Measurements from ENCODE around the gene DDX31.

DDX31 gene

DNA sequence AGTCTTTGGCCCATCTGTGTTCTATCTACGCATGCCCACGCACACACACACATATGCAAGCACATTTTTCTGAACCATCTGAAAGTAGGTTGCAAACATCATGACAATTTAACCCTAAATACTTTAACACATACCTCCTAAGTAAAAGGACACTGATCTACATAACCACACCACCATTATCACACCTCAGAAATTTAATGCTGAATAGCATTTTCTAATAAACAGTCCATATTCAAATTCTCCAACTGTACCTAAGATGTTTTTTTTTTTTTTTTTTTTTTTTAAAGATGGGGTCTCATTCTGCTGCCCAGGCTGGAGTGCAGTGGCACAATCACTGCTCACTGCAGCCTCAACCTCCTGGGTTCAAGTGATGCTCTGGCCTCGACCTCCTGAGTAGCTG, 35.5 kb downstream of the DDX31 start:
- no peak for DNase-seq (ENCODE audit: low spot score)

DNA sequence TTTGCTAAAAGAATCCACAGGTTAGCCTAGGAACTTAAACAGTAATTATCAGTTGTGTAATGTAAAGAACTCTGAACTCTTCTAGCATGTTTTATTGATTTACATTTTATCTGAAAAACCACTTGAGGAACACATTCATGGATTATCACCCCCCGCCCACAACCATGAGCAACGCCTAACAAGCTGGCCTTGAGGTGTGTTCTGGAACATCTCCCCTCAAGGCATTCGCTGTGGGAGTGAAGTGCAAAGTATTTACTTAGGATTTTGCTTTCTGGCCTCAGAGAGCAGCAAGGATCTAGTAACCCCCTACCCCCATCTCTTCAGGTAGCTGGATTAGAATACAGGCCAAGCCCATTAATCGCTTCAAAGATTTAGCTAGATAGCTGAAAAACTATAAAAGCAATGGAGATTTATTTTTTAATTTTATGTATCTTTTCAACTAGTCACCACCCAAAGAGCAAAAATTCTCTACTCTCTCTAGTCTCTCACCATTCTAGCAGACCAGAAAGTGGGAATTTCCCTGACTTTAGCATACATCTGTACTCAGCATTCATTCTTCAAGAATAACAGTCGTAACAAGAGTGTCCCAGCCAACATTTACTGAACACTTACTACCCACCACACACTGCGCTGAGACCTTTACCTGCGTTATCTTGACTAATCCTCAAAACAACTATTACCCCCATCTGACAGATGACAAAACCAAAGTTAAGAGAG, 37.2 kb downstream of the DDX31 start:
- DNase-seq (ENCODE audit: low spot score): no peak

DNA sequence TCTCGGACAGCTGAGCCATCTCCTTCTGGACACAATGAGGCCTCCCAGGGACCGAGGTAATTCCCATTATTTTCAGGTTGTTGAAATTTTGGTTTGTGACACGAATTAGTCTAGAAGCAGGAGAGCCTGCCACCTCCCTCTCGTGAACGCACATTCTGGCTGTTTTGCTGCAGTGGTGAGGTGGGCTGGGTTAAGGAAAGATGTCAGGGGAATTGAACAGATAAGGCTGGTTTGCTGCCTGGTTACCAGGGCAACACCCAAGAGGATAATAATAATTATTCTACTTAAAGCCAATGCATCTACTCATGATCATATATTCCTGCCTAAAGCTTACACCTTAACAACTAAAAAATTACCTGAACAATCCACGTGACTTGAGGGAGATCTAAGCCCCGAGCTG, 38.1 kb downstream of the DDX31 start:
- no peak for DNase-seq (ENCODE audit: low spot score)

DNA sequence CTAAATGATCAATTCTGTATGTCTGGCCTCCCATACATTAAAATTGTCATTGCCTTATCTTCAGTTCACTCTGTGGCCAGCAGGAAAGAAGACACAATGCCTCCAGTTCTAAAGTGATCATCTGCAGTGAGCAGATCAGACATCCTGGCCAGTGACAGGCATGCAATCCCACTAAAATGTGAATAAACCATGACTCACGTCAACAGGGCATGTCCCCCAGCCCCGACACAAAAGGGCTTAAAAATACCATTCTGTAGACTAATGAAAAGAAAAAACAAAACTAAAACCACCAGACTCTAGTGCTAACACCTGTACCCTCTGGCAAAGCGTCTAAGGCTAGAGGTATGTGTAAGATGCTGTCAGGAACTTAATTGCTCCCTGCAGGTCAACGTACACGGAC, 38.5 kb downstream of the DDX31 start:
- DNase-seq (ENCODE audit: low spot score): peak; percentile 40

DNA sequence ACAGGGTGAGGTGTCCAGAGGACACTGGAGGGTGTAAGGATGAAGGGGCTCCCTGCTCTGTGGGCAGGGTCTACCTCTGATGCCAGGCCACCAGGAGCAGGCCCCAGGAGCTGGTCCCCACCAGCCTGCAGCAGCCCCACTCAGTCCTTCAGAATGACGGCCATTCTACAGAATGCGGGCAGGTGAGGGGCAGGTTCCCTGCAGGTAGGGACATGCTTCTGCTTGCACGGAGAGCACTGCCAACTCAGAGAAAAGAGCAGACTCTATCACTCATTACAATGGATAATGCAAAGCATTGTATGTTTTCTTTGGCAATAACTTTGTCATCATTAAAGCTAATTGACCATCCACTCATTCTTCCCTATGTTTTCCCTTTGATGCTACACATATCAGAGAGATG, 39.0 kb downstream of the DDX31 start:
- DNase-seq (ENCODE audit: low spot score): no peak

DNA sequence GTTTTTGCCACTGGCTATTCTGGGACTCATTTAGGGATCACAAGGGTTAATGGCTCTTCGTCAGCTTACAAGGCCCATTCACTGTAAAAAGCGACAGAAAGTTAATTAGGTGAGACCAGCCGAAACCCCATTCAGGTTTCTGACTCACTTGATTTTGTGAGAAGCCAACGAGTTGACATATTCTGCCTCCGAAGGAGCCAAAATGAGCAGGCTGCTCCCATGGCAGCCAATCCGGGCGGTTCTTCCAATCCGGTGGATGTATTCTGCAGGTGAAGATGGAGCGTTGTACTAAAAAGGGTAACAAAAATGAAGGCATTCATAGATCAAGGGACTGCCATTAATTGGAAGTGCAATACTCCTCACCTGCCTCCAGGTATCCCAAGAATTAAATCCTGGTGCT, 39.7 kb downstream of the DDX31 start:
- DNase-seq (ENCODE audit: low spot score): no peak

DNA sequence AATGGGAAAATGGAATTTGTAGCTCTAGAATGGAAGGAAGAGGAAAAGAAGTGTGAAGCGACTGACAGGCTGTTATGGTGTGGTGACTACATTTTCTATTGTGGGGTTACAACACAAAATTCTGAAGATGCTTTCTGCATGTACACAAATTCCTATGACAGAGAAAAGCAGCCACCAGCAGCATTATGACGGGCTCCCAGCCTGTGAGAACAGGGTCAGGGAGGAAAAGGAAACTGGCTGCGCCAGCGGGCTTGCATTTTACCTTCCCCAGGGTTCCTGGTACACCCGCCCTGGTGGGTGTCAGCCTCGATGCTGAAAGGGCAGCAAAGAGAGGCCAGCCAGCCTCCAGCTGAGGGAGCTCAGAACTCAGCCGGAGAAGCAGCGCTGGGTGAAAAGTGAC, 41.0 kb downstream of the DDX31 start:
- DNase-seq (ENCODE audit: low spot score): no peak

DNA sequence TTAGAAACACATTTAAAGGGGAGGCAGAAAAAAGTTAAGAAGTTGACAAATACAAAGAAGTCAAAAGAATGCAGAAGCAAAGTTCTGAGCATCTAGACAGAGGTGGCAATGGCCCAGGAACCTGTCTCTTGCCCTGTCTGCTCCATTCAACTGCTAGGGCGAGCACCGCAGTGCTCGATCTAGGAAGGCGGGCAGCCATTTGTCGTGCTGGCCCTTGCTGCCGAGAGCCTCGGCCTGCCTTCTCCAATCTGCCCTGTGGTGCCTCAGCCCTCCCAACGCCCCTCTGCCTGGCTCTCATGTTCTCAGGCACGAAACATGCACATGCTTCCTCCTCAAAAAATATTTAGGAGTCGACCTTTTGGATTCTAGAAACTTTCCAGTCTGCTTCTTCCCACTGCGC, 42.2 kb downstream of the DDX31 start:
- no peak for DNase-seq (ENCODE audit: low spot score)

DNA sequence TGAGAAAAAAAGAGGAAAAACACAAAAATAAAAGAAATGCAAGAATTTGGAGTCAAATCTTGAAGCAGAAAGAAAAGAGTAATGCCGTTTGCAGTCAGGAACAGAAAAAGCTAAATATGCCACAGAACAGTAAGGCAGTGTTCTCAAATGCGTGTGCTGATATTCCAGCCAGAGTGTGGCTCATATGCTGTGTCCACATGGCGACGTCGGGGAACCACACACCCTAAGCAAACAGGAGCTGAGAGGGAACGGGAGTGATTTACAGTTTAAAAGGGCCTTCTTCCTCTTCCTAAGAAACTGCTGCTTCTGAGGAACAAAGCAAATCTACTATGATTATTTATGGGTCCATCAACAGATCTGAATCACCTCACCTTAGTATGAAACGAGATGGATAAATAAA, 42.7 kb downstream of the DDX31 start:
- no peak for DNase-seq (ENCODE audit: low spot score)

DNA sequence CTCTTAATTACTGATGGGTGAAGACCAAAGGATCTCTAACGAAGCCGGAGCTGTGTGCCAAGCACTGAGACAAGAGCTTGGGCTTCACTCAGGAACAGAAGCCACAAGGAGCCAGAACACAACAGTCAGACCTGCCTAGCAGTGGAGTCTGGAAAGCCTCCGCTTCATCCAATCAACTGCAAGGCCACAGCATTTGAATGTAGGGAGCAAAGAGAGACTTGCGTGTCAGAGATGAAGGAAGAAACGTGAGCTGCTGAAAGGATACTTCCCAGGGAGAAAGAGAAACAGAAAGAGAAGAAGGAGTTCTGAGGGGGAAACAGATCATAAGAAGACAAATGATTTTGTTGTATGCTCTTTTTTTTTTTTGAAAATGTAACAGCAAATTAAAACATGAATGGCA, 43.5 kb downstream of the DDX31 start:
- no peak for DNase-seq (ENCODE audit: low spot score)

DNA sequence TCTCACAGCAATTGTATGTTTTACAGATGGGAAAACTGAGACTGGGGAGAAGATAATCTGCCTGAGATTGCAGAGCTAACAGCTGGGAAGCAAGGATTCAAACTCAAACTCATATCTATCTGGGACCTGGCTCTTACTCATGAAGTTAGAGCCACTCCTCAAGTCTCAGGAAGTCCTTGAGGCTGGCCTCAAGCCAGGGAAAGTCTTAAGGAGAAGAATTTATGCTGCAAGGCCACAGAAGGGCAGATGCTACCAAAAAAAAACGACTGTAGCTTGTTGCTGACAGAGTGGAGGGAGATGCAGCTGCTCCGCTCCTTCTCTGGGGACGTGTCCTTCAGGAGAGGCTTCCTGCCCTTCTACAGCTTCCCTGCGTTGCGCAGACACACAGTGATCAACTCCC, 47.6 kb downstream of the DDX31 start:
- DNase-seq (ENCODE audit: low spot score): no peak

DNA sequence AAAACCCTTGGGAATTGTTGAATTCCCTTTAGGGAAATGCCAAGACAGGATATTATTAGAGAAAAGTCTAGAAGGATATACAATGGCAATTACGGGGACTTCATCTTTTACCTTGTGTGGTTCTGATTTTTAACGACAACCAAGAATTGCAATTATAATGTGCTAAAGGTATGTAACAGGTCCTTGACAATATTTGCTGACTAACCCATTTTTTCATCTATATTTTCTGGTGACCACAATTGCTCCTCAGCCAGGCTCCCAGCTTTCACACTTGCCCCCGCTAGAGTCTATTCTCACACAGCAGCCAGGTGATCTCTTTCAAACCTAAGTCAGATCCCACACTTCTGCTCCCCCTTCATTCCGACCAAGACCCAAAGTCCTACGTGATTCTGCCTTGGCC, 53.1 kb downstream of the DDX31 start:
- DNase-seq (ENCODE audit: low spot score): no peak

DNA sequence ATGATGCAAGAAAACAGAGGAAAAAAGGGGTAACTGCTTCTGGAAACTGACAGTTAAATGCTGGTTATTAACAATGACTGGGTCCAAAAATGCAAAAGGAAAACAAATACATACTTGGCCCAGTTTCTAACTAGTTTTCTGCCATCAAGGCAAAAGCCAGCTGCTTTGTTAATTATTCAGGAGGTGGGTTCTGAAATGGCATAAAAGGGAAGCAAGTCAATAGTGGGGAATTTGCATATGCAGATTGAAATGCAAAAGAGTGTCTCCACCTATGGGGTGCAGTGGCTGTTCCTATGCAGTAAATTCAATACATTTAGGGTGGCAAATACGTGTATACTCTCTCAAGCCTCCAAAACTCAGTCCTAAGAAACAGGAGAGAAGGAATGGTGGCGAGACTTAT, 54.0 kb downstream of the DDX31 start:
- DNase-seq (ENCODE audit: low spot score): no peak

DNA sequence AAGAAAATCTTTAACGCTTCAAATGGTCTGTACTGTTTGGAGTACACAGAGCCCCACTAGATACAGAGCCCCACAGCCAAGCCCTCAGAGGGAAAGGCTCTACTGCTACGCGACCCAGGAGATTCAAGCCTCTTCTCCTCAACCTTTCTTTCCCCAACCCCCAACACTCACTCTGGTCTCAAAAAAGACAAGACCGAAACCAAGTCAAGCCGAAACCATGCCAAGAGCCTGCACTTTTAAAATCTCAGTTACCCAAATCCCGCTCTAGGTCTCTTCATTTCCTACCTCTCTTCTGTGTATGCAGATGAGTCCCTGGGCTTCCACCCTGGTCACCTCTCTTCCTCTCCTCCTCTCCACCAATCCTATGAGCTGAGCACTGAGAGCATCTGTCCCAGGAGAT, 55.5 kb downstream of the DDX31 start:
- no peak for DNase-seq (ENCODE audit: low spot score)

DNA sequence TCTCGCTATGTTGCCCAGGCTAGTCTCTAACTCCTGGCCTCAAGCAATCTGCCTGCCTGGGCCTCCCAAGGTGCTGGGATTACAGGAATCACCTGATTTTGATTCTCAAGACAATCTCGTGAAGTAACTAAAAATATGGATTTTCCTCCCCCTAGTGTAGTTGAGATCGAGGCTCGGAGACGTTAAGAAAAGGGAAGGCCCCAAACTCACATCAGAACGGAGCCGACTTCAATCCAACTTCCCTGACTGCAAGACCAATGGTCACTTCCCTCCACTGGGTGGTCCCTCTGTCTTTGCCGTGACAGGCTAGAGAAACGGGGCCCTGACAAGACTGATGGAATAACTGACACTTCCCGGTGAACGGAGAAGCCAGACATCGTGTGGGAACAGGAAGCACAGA, 59.1 kb downstream of the DDX31 start:
- DNase-seq (ENCODE audit: low spot score): no peak

DNA sequence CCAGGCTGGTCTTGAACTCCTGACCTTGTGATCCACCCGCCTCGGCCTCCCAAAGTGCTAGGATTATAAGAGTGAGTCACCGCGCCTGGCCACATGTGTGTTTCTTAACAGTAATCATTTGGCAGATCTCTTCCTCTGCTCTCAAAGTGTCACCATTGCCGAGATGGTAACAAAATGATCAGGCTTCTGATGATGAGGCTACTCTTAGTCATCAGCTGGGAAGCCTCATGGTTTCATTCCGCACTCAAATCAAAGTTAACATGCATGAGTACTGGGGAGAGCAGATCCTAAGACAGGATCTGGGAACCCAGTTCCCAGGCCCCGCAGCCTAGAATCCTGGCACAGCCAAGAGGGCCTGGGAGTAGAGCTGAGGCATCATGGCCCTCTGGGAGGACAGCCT, 60.0 kb downstream of the DDX31 start:
- peak; percentile 85 for DNase-seq (ENCODE audit: low spot score)

DNA sequence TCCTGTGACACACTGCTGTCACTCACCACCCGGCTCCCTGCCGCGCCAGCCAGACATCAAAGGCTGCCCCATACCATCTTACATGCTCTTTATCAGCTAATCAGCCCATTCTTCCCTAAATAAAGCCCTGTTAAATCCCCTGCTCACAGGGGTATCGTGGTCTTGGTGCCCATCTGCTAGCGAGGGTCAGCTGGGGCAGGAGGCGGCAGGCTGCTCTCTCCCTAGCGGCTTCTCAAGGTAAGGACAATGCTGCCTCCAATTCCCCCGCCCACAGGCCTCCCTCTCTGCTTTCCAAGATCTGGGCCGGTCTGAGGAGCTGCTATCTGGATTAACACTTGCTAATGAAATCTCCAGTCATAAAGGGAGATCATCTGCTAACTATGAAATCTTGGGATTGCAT, 60.6 kb downstream of the DDX31 start:
- DNase-seq (ENCODE audit: low spot score): no peak

DNA sequence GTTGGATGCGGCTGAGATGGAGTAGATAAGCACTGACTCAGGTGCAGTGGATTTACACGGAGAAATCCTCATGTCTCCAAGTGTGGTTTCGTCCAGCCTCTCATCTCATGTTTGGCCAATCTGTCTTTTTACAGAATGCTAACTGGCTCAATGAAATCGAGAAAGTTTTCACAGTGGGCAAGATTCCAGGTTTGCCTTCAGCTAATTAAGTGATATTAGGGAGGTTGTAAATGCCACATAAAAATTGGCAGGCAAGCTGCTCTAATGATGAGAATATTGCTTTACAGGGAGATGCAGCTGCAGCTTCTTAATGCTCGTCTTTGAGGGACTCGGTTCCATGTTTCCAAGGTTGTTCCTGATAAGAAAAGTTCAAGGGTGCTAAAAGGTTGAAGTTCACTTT, 63.7 kb downstream of the DDX31 start:
- DNase-seq (ENCODE audit: low spot score): no peak

DNA sequence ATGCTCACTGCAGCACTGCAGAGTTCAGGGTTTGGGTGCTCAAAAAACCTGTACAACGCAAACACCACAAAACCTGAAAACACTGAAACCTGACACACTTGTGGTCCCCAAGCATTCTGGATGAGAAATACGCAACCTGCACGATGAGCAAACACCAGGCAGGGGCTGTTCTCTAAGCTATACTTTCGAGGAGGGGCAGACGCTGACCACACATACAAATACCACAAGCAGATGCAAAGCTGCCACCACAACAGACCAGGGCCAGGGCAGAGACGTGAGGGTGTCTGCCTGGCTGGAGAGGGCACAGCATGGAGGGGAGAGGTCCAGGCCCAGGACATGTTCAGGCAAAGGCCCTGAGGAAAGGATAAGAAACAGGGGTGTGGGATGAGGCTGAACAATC, 64.4 kb downstream of the DDX31 start:
- no peak for DNase-seq (ENCODE audit: low spot score)

DNA sequence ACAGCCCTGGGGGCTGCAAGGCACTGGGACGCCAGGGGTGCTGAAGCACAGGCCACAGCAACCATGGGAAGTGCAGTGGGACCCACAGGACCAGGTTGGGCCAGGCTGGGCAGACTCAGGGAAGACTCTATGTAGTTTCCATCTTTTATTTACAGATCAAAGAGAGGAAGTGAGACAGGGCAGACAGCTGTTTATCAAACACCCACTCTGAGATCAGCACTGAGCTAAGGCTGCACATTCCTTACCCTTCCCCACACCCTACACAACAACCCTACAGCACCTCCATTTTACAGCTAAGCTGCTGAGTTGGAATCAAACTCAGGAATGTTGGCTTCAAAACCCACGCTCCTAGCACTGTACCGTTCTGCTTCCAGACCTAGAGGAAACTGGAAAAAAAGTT, 67.6 kb downstream of the DDX31 start:
- DNase-seq (ENCODE audit: low spot score): no peak

DNA sequence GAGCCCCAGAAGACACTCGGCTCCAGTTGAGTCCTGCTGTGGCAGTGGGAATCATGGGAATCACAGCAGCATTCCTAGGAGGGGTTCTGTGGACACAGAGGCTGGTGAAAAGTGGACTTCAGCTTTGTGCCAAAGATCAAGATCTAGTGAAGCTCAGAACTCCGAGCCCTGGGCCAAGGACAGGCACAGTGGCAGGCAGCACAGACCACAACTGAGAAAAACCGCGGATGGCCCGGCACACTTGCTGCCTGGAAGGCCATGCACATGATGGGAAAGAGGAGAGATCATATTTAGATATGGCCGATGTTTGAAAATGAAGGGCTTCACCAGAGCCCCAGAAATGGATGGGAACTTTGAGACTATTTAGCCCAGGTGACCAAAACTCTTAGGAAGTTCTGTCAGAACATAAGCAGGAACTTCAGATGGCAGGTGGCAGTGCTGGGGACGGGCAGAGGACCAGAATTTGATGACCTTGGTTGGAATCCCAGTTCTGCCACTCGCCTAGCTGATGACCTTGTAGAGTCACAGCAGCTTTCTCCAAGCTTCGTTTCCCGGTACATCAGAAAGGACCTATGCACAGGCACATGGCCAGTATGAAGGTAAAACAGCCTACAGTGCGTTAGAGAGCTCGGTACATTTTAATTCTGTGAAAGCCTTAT, 69.3 kb downstream of the DDX31 start:
- no peak for DNase-seq (ENCODE audit: low spot score)

DNA sequence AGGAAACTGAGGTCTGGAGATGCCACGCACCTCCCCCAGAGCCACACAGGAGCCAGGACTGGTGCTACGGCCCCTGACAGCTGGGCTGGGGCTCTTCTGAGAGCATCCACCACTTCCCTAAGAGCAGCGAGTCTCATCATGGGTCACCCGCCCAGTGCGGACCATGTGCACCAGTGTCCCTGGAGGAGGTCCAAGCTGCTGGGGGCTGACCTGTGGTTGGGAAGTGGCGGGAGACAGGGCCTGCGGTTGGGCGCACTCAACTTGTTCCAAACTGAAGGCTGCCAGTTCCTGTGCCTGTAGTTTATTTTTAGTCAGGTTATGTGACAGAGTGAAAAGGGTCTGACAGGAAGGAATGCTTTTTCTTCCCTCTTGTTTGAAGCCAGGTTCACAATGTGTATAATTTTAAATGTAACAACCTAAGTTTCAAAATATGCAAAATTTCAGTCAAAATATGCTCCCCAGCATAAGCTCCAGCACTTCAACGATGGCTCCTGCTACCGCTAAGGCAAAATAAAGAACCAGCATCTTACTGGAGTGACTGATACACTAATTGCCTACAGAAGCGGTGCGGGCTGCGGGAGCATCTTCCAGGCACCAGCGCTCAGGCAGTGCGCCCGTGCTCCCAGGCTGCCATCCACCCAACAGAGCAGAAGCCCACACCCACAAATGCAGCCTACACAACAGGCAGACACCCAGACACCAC, 72.6 kb downstream of the DDX31 start:
- DNase-seq (ENCODE audit: low spot score): no peak

DNA sequence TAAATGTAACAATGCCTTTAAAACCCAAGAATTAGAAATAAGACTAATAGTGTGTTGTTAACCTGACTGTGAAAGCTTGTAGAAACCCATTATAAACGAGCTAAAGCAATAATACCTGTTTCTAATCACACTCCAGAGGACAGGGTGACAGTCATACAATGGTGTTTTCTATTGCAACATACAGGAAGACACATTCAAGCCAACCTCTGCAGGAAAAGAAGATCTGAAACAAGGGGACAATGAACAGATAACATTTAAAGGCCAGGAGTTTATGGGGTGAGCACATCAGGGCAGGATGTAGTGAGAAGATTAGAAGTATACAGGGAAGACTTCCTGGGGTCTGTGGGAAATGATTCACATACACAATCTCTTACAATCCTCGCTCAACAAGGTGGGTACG, 73.6 kb downstream of the DDX31 start:
- DNase-seq (ENCODE audit: low spot score): no peak

DNA sequence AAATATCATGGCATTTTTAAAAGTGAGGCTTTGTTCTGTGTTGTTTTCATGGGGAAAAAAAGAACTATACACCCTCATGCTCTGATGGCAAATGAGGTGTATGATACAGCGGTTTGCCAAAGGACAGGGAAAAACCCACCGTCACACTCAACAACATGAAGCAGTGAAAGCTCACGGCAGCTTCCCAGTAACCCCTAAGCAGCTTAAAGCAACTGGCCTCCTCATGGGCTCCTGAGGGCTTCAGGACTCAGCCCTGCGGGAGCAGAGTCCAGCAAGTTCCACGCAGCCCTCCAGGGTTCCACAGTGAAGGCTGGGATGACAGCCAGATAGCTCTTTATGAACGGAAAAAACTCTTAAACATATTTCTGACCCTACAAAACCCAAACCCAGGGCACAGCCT, 74.5 kb downstream of the DDX31 start:
- no peak for DNase-seq (ENCODE audit: low spot score)

Measured in AG20443 (cell line).